ENCODE results near the gene TCF7L1. TPM values are rescaled to one million over a fixed set of nuclear protein-coding genes. Genes with fewer than 3 reads are reported as not detected.
"Not testable (repeated sequence)": the region's sequence is repeated elsewhere in the genome, so short reads cannot be mapped to it uniquely, and the experiment has no call there.

TCF7L1 gene
- total RNA-seq, 2 donors from 2014 or later = 0.11 TPM; not detected in 1

- H3K27ac Mint-ChIP-seq = no peak overlapping the region
- no peak for ATAC-seq
- no peak for DNase-seq (ENCODE audit: low spot score in 2 of 2)
Observed at GRCh38 chr2:85120363-85120762, 12.8 kb upstream of the TCF7L1 start.

DNA sequence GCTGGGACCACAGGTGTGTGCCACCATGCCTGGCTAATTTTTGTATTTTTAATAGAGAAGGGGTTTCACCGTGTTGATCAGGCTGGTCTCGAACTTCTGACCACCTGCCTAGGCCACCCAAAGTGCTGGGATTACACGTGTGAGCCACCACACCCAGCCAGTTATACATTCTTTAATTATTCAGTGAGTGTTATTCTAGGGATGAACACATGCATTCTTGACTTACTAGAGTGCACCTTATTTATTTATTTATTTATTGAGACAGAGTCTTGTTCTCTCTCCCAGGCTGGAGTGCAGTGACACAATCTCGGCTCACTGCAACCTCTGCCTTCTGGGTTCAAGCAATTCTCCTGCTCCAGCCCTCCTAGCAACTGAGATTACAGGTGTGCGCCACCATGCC, 6.7 kb upstream of the TCF7L1 start:
- H3K36me3 Mint-ChIP-seq; ATAC-seq; DNase-seq (ENCODE audit: low spot score in 2 of 2); H3K27ac Mint-ChIP-seq; H3K9me3 Mint-ChIP-seq: not testable (repeated sequence)

More at GRCh38 chr2:85120363-85120762, 12.8 kb upstream of the TCF7L1 start:
- H3K36me3 Mint-ChIP-seq = no peaks in the 10 kb centered on the region
- no peaks in the 10 kb centered on the region for H3K9me3 Mint-ChIP-seq

GRCh38 chr2:85129861-85130260, 3.3 kb upstream of the TCF7L1 start:
- H3K36me3 Mint-ChIP-seq = no peaks in the 10 kb centered on the region
- no peak for ATAC-seq

GRCh38 chr2:85130407-85130806, 2.8 kb upstream of the TCF7L1 start:
- H3K27ac Mint-ChIP-seq = no peak overlapping the region
- H3K36me3 Mint-ChIP-seq = no peaks in the 10 kb centered on the region
- no peak for DNase-seq (ENCODE audit: low spot score in 2 of 2)
- no peak for ATAC-seq
- no peaks in the 10 kb centered on the region for H3K9me3 Mint-ChIP-seq

More at GRCh38 chr2:85129861-85130260, 3.3 kb upstream of the TCF7L1 start:
- no peak for DNase-seq (ENCODE audit: low spot score in 2 of 2)
- Mint-ChIP-seq H3K27ac (no peak overlapping the region), H3K9me3 (no peaks in the 10 kb centered on the region)

DNA sequence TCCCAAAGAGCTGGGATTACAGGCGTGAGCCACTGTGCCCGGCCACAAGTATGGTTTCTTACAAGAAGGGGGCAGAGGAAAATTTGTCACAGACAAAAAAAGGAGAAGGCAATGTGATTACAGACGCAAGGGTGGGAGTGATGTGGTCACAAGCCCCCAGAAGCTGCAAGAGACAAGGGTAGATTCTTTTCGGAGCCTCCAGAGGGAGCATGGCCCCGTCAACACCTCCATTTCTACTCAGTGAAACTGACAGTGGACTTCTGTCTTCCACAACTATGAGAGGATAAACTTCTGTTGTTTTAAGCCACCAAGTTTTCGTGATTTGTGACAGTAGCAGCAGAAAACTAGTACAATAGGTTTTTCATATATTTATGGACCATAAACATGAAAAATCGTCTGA, 2.1 kb upstream of the TCF7L1 start:
- H3K9me3 Mint-ChIP-seq = no peaks in the 10 kb centered on the region
- ATAC-seq (no peak), DNase-seq (ENCODE audit: low spot score in 2 of 2) (no peak)
- H3K27ac Mint-ChIP-seq = no peak overlapping the region
- no peaks in the 10 kb centered on the region for H3K36me3 Mint-ChIP-seq

DNA sequence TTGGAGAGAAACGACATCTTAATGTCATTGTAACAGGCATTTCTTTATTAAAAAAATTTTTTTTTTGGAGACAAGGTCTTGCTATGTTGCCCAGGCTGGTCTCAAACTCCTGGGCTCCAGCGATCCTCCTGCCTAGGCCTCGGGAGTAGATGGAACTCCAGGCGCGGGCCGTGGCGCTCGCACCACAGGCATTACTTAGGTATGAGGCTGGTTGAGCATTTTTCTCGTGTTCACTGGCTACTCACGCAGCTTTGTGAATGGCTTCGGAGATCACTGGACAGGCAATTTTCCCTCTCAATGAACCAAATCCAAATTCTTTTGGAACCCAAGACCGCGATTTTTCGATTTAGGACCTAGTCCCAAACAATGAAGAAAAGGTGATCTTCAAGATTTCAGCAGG, 795 bp upstream of the TCF7L1 start:
- no peak for DNase-seq (ENCODE audit: low spot score in 2 of 2)
- no peak overlapping the region for H3K27ac Mint-ChIP-seq
- ATAC-seq = no peak
- H3K36me3 Mint-ChIP-seq = no peaks in the 10 kb centered on the region
- no peaks in the 10 kb centered on the region for H3K9me3 Mint-ChIP-seq

GRCh38 chr2:85133751-85134254, 611 bp downstream of the TCF7L1 start:
- DNase-seq (ENCODE audit: low spot score in 2 of 2) = peak in 1 of 2 donors; percentile 13
- ATAC-seq = peak; percentile 8 to 39
- Mint-ChIP-seq H3K36me3 (no peaks in the 10 kb centered on the region), H3K9me3 (no peaks in the 10 kb centered on the region), H3K27ac (no peak overlapping the region)

- Mint-ChIP-seq H3K36me3 (no peaks in the 10 kb centered on the region), H3K27ac (no peak overlapping the region), H3K9me3 (no peaks in the 10 kb centered on the region)
- DNase-seq (ENCODE audit: low spot score in 2 of 2) (no peak), ATAC-seq (no peak)
Observed at GRCh38 chr2:85134255-85134895, 1.2 kb downstream of the TCF7L1 start.

DNA sequence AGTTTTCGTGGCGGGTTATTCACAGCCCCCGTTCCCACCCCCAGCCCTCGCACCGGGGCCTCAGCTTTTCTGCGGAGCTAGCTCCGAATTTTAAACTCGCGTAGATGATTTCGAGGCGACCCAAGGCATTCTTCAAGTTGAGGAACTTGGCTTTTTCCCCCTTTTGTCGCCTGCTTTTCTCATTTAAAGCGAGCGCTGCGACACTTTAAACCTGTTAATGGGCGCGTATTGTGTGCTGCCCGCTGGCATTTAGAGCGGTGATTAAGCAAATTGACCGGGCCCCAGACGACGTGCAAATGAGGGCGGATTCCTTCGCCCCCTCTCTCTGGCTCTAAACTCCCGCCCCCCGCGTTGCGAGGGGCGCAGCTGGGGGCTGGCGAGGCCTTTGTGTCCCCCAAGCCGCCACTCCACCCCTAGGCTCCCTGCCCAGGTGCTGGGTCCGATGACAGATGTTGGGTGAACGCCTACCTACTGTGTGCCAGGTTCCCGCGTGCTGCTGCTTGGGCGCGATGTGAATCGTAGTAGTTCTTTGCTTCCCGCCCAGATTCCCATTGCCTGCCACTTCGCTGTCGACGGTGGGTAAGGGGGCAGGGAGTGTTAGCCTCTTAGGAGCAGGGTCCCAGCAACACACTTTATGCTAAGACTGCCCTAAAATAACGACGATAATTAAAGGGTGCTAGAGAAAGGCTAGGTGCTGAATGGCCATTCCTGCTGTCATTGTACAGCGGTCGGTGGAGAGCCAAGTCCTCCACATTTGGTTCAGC, 1.9 kb downstream of the TCF7L1 start:
- no peak overlapping the region for H3K27ac Mint-ChIP-seq
- H3K36me3 Mint-ChIP-seq = no peaks in the 10 kb centered on the region
- no peak for ATAC-seq
- no peak for DNase-seq (ENCODE audit: low spot score in 2 of 2)
- H3K9me3 Mint-ChIP-seq = no peaks in the 10 kb centered on the region

- H3K27ac Mint-ChIP-seq = no peak overlapping the region
- H3K9me3 Mint-ChIP-seq = no peaks in the 10 kb centered on the region
- DNase-seq (ENCODE audit: low spot score in 2 of 2) = no peak
- no peak for ATAC-seq
- H3K36me3 Mint-ChIP-seq = no peaks in the 10 kb centered on the region
Observed at GRCh38 chr2:85135660-85135914, 2.4 kb downstream of the TCF7L1 start.

- no peaks in the 10 kb centered on the region for H3K9me3 Mint-ChIP-seq
- H3K36me3 Mint-ChIP-seq = no peaks in the 10 kb centered on the region
- ATAC-seq = no peak
- H3K27ac Mint-ChIP-seq = no peak overlapping the region
- DNase-seq (ENCODE audit: low spot score in 2 of 2) = no peak
Observed at GRCh38 chr2:85137156-85137555, 4.0 kb downstream of the TCF7L1 start.

GRCh38 chr2:85143463-85144082, 10.4 kb downstream of the TCF7L1 start:
- DNase-seq (ENCODE audit: low spot score in 2 of 2) = no peak
- Mint-ChIP-seq H3K27ac (no peak overlapping the region), H3K36me3 (no peaks in the 10 kb centered on the region), H3K9me3 (no peaks in the 10 kb centered on the region)
- no peak for ATAC-seq

DNA sequence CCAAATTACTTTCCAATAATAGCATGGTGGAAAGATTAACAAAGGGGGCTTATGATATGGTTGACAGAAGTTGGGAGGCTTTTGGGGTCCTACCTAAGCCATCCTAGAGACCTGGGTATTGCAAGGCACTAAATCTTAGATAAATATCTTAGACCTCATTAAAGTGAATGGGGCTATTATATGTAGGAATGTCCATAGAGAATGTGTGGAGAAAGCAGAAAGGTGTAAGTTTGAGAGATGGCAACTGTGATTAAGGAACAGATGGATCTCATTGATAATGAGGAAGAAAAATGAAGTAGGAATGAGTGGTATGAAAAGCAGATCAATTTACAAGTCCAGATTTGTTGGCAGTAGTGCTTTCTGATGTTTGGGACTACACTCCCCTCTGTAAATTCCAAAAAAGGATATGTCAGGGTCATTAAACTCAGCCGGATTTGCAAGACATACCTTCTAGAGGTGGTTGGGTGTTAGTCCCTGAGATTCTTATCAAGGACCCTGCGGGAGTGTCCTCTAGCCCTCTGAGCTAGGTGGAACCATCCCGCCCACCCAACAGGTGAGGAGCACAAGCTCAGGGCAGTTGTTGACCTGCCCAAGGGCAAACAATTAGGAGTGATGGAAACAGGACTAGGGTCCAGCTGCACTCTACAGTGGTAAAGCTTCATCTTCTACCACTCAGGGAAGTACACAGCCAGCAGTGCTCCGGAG, 12.1 kb downstream of the TCF7L1 start:
- no peak for ATAC-seq
- no peaks in the 10 kb centered on the region for H3K36me3 Mint-ChIP-seq
- no peak for DNase-seq (ENCODE audit: low spot score in 2 of 2)
- H3K9me3 Mint-ChIP-seq = no peaks in the 10 kb centered on the region
- no peak overlapping the region for H3K27ac Mint-ChIP-seq

- DNase-seq (ENCODE audit: low spot score in 2 of 2) = no peak
- H3K36me3 Mint-ChIP-seq = no peaks in the 10 kb centered on the region
- no peak overlapping the region for H3K27ac Mint-ChIP-seq
- H3K9me3 Mint-ChIP-seq = no peaks in the 10 kb centered on the region
- ATAC-seq = no peak
Observed at GRCh38 chr2:85148190-85148589, 15.0 kb downstream of the TCF7L1 start.

DNA sequence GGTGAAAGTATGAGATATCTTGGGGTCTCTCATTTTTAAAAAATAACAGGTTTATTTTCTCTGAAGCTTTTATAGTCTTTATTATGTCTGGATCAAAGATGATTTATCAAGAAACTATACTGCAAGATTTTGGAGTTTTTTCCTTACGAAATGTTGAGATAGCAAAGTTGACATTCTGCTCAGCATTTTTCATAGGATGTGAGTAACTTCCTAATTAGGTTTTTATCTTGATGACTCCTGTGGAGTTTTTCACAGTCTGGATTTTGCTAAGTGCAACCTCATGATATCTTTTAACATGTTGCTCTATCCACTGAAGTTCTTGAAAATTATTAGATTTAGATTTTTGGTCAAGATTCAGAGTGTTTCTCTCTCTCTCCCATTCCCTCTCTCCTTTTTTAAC, 17.8 kb downstream of the TCF7L1 start:
- no peaks in the 10 kb centered on the region for H3K36me3 Mint-ChIP-seq
- ATAC-seq (no peak), DNase-seq (ENCODE audit: low spot score in 2 of 2) (no peak)
- H3K9me3 Mint-ChIP-seq = no peaks in the 10 kb centered on the region
- no peak overlapping the region for H3K27ac Mint-ChIP-seq

DNA sequence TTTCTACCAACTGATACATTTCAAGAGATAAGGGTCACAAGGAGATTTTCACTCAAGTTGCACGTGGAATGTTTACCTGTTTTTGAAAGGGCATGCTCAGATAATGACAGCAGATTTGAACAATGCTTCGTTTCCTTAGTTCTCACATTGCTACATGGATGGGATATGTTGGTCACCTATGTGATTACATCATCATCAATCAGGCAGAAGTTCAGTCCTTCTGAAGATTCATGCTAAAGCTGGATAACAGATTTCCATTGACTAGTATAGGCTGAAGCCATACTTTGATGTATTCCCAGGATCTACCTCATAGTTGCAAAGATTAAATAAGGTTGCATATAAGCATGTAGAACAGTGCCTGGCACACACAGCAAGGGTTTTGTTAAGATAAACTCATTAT, 19.7 kb downstream of the TCF7L1 start:
- DNase-seq (ENCODE audit: low spot score in 2 of 2) (no peak), ATAC-seq (no peak)
- no peak overlapping the region for H3K27ac Mint-ChIP-seq
- H3K9me3 Mint-ChIP-seq = no peaks in the 10 kb centered on the region
- H3K36me3 Mint-ChIP-seq = no peaks in the 10 kb centered on the region

DNA sequence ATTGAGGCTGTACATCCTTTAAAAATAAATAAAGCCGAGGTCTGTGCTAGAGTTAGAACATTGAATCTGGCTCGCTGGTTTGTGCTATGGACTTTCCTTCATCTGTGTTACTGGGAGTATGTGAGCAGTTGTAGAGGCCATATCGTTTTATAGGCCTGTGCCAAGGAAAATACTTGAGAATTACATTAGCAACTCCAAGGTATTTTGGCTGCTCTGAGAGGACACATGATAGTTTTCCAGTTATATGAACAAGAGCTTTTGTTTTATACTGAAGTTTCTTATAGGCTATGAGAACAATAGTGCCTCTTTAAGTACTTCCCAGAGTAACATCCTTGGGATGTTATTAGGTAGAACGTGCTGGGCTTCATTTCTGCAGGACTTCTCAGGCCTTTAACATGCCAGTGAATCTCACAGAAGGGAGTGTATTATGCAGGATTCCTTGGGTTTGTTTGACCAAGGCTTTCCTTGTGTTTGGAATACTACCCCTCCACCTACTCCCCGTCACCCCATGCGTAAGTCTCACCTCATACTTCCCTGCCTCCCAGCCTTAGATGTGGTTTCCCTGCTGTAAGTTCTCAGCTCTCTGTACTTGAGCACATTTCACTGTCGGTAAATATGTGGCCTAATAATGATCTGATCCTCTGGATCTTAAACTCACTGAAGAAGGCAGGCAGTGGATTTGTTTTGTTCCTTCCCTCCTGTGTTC, 21.0 kb downstream of the TCF7L1 start:
- DNase-seq (ENCODE audit: low spot score in 2 of 2) (no peak), ATAC-seq (no peak)
- H3K27ac Mint-ChIP-seq = no peak overlapping the region
- H3K9me3 Mint-ChIP-seq = no peaks in the 10 kb centered on the region
- H3K36me3 Mint-ChIP-seq = no peaks in the 10 kb centered on the region

Measured in activated naive CD4-positive, alpha-beta T cell treated with anti-CD3 and anti-CD28 coated beads, Interleukin-2, amount 50 U/mL, for 72 hours (primary cell).